Measurements from ENCODE around the gene ATXN10.

DNA sequence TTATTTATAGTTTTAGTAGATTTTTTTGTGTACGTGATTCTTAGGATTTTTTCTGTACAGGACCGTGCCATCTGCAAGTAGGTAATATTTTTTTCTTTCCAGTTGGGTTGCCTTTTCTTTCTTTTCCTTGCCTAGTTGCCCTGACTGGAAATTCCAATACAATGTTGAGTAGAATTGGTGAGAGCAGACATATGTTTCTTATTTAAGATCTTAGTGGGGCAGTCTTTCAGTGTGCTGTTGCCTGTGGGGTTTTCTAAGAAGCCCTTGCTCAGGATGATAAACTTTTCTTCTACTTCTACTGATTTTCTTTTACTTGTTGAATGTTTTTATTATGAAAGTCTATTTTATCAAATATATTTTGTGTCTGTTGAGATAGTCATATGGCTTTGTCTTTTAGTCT is 33.0 kb downstream of the ATXN10 start:
- TF ChIP-seq POLR2A (IDR thresholded peaks at IDR 0.05): no peak
- TF ChIP-seq, protein P1, sequence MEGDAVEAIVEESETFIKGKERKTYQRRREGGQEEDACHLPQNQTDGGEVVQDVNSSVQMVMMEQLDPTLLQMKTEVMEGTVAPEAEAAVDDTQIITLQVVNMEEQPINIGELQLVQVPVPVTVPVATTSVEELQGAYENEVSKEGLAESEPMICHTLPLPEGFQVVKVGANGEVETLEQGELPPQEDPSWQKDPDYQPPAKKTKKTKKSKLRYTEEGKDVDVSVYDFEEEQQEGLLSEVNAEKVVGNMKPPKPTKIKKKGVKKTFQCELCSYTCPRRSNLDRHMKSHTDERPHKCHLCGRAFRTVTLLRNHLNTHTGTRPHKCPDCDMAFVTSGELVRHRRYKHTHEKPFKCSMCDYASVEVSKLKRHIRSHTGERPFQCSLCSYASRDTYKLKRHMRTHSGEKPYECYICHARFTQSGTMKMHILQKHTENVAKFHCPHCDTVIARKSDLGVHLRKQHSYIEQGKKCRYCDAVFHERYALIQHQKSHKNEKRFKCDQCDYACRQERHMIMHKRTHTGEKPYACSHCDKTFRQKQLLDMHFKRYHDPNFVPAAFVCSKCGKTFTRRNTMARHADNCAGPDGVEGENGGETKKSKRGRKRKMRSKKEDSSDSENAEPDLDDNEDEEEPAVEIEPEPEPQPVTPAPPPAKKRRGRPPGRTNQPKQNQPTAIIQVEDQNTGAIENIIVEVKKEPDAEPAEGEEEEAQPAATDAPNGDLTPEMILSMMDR (IDR thresholded peaks at IDR 0.05): no peak

Data from esophagus squamous epithelium (tissue), 4 donors.